NCI-H345 treated with DMSO at 0.1 percent for 48 hours (cell line): Measurements from ENCODE around the gene NAALADL1.
"Not testable (repeated sequence)": the region's sequence is repeated elsewhere in the genome, so short reads cannot be mapped to it uniquely, and the experiment has no call there.

Experiments used
- DNase-seq: peaks from one replicate; lab custom pipeline; 2025; ENCODE audit not compliant: unreplicated experiment; lab: John Stamatoyannopoulos, UW

The NAALADL1 gene

DNA sequence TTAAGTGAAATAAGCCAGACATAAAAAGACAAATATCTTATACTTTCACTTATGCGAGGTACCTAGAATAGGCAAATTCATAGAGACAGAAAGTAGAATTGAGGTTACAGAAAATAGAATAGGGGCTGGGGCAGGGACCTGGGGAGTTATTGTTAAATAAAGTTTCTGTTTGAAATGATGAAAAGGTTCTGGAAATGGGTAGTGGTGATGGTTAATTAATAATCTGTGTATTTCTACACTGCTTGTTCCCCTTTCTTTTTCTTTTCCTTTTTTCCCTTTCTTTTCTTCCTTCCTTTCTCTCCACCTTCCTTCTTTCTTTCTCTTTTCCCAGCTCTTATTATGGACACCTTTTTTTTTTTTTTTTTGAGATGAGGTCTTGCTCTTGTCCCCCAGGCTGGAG is 2.8 kb downstream of the NAALADL1 start:
- no peak for DNase-seq

DNA sequence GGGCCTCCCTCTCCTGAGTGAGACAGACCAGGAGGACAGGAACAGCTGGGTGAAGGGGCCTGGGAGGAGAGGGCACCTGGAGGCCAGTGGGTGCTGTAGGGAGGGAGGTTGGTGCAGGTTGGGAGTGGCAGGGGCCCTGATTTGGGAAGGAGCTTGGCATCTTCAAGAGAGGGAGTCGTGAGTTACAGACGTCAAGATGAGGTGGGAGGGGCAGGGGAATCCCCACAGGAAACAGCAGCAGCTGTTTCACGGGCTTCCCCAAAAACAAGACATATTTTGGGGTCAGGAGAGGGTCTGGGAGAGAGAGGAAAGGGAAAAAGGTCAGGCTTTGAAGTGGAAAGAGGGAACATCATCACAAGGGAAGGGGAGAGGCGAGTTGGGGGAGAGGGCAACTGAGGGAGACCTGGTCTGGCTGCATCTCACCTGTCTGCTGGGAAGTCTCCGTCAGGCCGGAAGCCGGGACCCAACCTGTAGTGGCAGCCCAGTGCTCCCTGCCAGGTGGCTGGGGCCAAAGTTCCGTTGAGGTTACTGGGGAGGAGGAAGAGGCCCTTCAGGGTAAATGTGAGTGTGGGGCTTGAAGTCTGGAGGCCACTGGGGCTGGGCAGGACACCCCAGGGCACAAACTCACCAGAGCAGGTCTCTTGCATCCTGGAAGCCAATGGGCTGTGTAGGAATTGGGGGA is 4.4 kb downstream of the NAALADL1 start:
- DNase-seq: no peak

GRCh38 chr11:65051398-65051858 is 6.9 kb downstream of the NAALADL1 start:
- DNase-seq: no peak

DNA sequence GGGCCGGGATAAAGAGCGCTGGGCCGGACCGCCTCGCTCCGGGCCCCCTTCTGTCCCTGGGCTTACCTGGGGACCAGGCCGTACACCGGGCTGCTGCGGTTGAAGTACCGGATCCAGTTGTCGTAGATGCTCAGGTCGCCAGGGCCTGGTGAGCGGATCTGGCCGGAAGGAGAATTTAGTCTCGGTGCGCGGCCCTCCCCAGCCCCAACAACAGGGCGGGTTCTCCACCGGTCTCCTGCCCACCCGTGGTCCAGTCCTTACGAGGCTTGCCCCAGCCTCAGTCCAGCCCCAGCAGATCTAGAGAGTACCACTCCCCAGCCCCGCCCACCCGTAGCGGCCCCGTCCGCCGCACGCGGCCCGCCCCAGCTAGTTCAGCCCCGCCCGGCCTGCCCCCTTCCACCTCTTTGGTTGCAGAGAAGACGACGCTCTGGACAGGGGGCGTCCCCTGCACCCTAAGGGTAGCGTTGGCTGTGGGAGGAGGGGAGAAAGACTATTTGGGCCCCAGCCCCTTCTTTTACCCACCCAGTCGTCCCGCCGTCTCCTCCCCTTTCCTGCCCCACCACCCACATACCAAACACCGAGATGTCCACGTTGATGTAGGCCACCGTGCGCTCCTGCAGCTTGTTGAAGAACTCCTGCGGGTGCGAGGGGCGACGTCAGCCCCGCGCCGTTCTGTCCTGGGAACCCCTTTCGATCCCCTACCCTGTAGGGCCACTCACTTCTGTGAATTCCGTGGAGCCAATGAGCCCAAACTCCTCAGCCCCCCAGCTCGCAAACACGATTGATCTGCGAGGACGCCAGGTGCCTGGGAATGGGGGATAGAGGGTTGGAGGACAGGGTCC is 10.6 kb downstream of the NAALADL1 start:
- no peak for DNase-seq

- DNase-seq: no peak
Observed at GRCh38 chr11:65045728-65046127, 12.6 kb downstream of the NAALADL1 start.

DNA sequence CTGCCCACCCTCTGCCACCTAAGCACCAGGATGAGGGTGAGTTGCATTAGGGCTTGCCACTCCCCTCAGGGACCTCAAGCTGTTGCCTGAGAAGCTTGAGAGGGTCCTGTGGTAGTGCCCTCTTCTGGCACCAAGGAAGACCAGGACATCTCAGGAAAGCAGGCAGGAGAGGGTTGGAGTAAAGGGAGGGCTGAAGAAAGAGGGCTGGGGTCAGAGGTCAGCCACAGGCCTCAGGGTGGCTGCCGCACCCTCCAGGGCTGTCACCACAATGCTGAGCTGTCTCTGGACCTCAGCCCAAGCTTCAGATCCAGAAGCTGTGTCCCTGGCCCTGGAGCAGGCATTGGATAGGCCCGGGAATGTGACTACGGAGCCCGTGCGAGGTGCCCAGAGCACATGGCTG is 13.3 kb downstream of the NAALADL1 start:
- DNase-seq: no peak

DNA sequence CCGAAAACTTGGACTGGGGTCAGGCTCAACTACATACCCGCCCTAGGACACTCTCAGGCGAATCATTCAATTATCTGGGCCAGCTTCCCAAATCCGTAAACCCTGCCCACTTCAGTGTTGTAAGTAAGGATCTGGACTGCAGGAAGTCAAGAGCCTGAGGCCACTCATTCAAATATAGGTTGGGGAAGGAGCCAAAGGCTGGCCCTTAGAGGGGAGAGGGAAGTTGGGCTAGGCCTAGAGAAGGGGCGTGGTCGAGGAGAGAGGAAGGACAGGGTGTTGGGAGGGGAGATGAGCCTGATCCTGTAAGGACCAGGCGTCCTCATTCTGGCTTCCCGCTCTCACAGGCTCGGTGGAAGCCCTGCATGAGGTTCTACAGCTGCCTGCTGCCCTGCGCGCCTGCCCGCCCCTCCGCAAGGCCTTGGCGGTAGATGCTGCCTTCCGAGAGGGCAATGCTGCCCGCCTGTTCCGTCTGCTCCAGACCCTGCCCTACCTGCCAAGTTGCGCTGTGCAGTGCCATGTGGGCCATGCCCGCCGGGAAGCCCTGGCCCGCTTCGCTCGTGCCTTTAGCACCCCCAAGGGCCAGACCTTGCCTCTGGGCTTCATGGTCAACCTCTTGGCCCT is 14.4 kb downstream of the NAALADL1 start:
- DNase-seq: no peak

DNA sequence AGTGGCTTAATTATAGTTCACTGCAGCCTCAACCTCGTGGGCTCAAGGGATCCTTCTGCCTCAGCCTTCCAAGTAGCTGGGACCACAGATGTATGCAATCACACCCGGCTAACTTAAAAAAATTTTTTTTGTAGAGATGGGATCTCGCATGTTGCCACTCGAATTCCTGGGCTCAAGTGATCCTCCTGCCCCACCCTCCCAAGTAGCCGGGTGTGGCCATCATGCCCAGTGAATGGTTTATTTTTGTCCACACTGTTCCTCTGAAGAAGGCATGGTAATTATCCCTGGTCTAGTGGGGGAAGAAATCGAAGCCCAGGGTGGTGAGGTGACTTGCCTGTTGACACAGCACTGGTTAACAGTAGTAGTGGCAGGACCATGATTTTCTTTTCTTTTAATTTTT is 15.5 kb downstream of the NAALADL1 start:
- DNase-seq: no peak

DNA sequence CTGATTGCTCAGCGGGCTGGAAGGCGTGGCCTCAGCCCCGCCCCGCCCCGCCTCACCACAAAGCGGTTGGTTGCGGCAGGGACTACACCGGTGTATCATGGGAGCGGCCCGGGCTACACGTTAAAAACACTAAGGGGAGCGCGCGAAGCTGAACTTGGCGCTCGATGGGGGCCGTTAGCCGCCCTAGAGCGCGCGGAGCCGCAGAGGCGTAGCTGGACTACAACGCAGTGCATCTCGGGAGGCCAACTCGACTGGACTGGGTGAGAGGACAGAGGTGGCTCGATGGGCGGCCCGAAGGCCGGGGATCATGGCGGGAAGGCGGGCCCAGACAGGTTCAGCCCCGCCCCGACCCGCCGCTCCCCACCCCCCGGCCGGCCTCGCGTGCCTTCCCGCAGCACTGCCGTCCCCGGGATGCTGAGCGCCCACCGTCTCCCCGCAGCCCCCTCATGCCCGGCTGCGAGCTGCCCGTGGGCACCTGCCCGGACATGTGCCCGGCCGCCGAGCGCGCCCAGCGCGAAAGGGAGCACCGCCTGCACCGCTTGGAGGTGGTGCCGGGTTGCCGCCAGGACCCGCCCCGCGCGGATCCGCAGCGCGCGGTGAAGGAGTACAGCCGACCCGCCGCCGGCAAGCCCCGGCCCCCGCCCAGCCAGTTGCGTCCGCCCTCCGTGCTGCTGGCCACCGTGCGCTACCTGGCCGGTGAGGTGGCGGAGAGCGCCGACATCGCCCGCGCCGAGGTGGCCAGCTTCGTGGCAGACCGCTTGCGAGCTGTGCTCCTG is 17.3 kb downstream of the NAALADL1 start, which contains the start of gene SAC3D1:
Gene SAC3D1, plus strand, starts transcription at position 364 of the 776 bp plus-strand sequence. Its CDS starts 83 bp downstream, at position 447.
- DNase-seq: peak; percentile 95

DNA sequence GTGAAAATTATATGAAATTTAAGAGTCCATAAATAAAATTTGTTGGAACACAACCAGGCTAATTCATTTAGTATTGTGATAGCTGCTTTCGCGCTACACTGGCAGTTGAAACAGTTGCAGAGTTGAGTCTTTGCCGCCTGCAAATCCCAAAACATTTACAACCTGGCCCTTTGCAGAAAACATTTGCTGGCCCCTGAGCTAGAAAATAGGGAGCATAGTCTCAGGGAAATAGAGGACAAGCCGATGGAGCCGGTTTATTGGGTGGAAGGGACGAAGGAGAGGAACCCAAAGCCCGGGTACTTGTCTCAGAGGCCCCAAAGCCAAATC is 17.9 kb downstream of the NAALADL1 start:
- DNase-seq: no peak

- no peak for DNase-seq
Observed at GRCh38 chr11:65036931-65037330, 21.4 kb downstream of the NAALADL1 start.

DNA sequence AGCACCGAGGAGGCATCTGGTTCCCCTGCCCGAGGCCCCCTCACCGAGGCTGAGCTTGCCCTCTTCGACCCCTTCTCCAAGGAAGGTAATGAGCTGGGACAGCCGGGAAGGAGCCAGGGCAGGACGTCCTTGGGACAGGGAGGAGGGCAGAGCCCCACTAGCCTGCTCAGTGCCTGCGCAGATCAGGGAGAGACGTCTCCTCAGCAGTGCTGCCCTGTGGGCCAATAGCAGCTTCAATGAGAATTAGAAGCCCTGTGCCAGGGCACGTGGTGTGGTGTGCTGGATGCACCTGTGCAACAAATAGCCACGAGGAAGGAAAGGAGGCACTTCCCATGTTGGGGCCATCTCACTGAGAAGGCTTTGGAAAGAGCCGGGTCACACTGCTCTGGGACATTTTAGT is 22.8 kb downstream of the NAALADL1 start:
- DNase-seq: no peak

- no peak for DNase-seq
Observed at GRCh38 chr11:65034423-65034822, 23.9 kb downstream of the NAALADL1 start.

- DNase-seq: no peak
Observed at GRCh38 chr11:65032216-65032615, 26.1 kb downstream of the NAALADL1 start.

- peak; percentile 97 for DNase-seq
Observed at GRCh38 chr11:65027213-65028067, 30.9 kb downstream of the NAALADL1 start, which contains the start of gene SNX15. SNX15 (plus strand) TSS chr11:65027439; CDS start chr11:65027538, 99 bp downstream.

DNA sequence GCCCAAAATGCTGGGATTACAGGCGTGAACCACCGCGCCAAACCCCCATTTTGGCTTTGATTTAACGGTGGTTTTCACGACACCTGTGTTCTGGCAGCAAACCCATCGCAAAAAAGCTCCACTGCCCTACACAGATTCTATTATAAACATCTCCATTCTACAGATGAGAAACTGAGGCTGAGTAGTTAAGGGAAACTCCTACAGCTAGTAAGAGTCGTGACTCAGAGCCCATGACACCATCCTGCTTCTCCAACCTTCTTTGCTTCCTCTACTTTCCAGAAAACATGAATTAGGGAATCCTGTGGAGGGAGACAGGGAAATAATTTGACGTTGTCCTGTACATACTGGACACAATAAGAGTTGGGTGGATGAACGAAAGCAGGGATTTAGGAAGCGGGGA is 31.5 kb downstream of the NAALADL1 start:
- no peak for DNase-seq

- not testable (repeated sequence) for DNase-seq
Observed at GRCh38 chr11:65023502-65023901, 34.9 kb downstream of the NAALADL1 start.

GRCh38 chr11:65021509-65021908 is 36.8 kb downstream of the NAALADL1 start:
- no peak for DNase-seq

DNA sequence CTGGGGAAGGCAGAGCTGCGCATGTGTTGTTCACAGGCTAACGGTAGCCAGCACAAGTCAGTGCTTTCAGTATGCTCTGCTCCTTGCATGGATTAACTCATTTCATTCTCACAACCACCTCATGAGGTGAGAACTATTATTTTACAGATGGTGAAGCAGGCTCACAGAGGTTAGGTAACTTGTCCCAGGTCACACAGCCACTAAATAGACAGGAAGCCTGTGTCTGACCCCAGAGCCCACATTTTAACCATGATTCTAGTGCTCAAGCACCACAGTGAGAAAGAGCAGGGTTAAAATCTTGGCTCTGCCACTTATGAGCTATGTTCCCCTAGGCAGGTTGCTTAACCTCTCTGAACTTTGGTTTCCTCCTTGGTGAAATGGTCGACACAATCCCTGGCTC is 37.4 kb downstream of the NAALADL1 start:
- DNase-seq: no peak

DNA sequence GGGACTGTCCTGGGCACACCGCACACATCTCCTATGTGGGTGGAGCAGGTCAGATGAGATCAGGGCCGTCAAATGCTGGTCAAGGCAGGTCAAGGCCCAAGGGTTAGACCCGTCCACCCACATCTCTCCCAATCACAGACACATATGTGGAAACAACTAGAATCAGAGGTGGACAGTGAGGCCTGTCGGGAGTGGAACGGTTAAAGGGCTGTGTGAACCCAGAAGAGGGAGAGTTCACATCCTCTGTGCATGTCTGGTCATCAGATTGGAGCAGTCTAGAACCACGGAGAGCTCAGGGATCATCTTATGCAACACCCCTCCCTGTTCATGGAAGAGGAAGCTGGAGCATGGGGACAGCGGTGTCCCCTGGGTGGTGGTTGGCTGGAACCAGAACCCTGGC is 38.5 kb downstream of the NAALADL1 start:
- no peak for DNase-seq
